ENCODE data around the gene SEC14L2. TPM values are rescaled to one million over a fixed set of nuclear protein-coding genes. Genes with fewer than 3 reads are reported as not detected.
"Not testable (repeated sequence)": the region's sequence is repeated elsewhere in the genome, so short reads cannot be mapped to it uniquely, and the experiment has no call there.

Gene SEC14L2
- total and polyA plus RNA-seq, 12 donors, result 0.78 to 7.7 (median 4.2) TPM

DNA sequence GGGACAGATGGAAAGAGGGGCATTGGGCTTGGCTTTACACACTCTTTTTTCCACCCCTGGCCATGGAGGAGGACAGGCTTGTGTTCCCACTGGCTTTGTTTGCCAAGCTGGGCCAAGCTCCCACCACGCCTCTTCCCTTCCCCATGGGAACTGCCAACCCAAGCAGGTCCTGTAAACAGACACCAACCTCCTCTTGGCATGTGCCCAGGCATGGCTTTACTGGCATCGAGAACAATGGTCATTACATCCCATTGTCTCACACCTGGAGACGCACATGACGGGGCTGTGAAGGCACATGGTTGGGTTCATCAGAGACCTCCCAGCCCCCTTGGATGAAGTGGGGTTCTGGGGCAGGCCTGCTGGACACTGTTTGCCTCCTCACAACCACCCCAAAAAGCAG lies 63.3 kb downstream of the SEC14L2 start:
- TF ChIP-seq, protein P1, sequence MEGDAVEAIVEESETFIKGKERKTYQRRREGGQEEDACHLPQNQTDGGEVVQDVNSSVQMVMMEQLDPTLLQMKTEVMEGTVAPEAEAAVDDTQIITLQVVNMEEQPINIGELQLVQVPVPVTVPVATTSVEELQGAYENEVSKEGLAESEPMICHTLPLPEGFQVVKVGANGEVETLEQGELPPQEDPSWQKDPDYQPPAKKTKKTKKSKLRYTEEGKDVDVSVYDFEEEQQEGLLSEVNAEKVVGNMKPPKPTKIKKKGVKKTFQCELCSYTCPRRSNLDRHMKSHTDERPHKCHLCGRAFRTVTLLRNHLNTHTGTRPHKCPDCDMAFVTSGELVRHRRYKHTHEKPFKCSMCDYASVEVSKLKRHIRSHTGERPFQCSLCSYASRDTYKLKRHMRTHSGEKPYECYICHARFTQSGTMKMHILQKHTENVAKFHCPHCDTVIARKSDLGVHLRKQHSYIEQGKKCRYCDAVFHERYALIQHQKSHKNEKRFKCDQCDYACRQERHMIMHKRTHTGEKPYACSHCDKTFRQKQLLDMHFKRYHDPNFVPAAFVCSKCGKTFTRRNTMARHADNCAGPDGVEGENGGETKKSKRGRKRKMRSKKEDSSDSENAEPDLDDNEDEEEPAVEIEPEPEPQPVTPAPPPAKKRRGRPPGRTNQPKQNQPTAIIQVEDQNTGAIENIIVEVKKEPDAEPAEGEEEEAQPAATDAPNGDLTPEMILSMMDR (IDR thresholded peaks at IDR 0.05), result no peak
- DNase-seq, result no peak

DNA sequence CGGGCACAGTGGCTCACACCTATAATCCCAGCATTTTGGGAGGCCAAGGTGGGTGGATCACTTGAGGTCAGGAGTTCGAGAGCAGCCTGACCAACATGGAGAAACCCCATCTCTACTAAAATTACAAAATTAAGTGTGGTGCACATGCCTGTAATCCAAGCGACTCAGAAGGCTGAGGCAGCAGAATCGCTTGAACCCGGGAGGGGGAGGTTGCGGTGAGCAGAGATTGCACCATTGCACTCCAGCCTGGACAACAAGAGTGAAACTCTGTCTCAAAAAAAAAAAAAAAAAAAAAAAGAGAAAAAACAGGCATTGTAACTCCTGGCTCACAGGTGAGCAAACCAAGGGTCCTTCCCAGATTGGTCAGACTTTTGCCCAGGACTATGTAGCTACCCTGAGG lies 63.7 kb downstream of the SEC14L2 start:
- H3K4me1 ChIP-seq (replicated peaks in 1 of 2); DNase-seq; H3K9me3 ChIP-seq (replicated peaks in 1 of 3); H3K36me3 ChIP-seq (replicated peaks in 1 of 2); H3K27ac ChIP-seq; H3K27me3 ChIP-seq; H3K4me3 ChIP-seq; intact Hi-C loops (cut with DNase I): not testable (repeated sequence)
- 81 to 94% (median 86%) methylated on average over 4 to 6 of the region's 6 CpGs for WGBS, 4 donors

More for the DNA sequence above, 63.3 kb downstream of the SEC14L2 start:
- 89 to 95% (median 91%) methylated on average over 3 to 4 of the region's 4 CpGs for WGBS, 4 donors
- intact Hi-C loops (cut with DNase I), result no loop called here
- no peak overlapping the region for H3K4me3 ChIP-seq
- no peaks in the 10 kb centered on the region for H3K36me3 ChIP-seq (replicated peaks in 1 of 2)
- H3K9me3 ChIP-seq (replicated peaks in 1 of 3), result no peaks in the 10 kb centered on the region
- H3K27me3 ChIP-seq, result no peaks in the 10 kb centered on the region
- H3K4me1 ChIP-seq (replicated peaks in 1 of 2), result no peaks in the 10 kb centered on the region
- no peak overlapping the region for H3K27ac ChIP-seq

DNA sequence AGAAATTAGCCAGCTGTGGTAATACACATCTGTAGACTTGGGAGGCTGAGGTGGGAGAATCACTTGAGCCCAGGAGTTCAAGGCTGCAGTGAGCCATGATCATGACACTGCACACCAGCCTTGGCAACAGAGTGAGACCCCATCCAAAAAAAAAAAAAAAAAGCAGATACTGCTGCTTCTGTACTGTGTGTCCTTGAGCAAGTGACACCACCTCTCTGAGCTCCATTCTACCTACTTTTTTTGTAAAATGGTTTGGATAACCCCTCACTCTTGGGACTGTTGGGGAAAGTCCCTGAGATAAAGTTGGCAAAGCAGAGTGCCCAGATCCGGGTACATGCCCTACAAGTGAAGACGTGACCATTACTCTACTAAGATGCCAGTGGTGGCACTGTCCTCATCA lies 72.3 kb downstream of the SEC14L2 start:
- intact Hi-C loops (cut with DNase I), result no loop called here
- Histone ChIP-seq H3K27me3 (no peaks in the 10 kb centered on the region), H3K4me1 (replicated peaks in 1 of 2) (no peaks in the 10 kb centered on the region), H3K9me3 (replicated peaks in 1 of 3) (no peaks in the 10 kb centered on the region), H3K4me3 (no peak overlapping the region), H3K36me3 (replicated peaks in 1 of 2) (no peaks in the 10 kb centered on the region), H3K27ac (no peak overlapping the region)
- 33 to 87% (median 49%) methylated on average over 2 of the region's 2 CpGs for WGBS, 4 donors
- TF ChIP-seq, protein P1 (IDR thresholded peaks at IDR 0.05), result no peak
- no peak for TF ChIP-seq POLR2A (IDR thresholded peaks at IDR 0.05)
- no peak for DNase-seq

DNA sequence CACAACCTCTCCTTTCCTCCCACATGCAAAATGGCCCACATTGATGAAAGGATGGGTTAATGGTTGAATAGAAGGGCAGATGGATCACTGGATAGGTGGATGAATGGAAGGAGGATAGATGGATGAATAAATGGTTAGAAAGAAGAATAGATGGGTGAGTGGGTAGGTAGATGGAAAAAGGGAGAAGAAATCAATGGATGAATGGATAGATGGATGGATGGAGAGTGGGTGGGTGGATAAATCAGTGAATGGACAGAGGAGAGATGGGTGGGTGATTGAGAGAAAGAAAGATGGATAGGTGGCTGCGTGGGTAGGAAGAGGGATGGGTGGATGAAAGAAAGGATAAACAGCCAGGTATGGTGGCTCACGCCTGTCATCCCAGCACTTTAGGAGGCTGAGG lies 73.8 kb downstream of the SEC14L2 start:
- 76 to 95% (median 82%) methylated on average over 2 of the region's 2 CpGs for WGBS, 4 donors

More for the DNA sequence above, 73.8 kb downstream of the SEC14L2 start:
- Histone ChIP-seq H3K36me3 (replicated peaks in 1 of 2) (no peaks in the 10 kb centered on the region), H3K27ac (no peak overlapping the region), H3K27me3 (no peaks in the 10 kb centered on the region), H3K4me3 (no peak overlapping the region), H3K4me1 (replicated peaks in 1 of 2) (no peaks in the 10 kb centered on the region), H3K9me3 (replicated peaks in 1 of 3) (no peaks in the 10 kb centered on the region)
- DNase-seq, result no peak
- intact Hi-C loops (cut with DNase I), result no loop called here
- TF ChIP-seq, protein P1 (IDR thresholded peaks at IDR 0.05), result no peak

All from adrenal gland (tissue), 12 donors.